ENCODE measurements around the gene ATP9A.
"Not testable (repeated sequence)": the region's sequence is repeated elsewhere in the genome, so short reads cannot be mapped to it uniquely, and the experiment has no call there.

Gene ATP9A

GRCh38 chr20:51750770-51751388 is 17.3 kb downstream of the ATP9A start:
- DNase-seq = no peak

- peak; percentile 92 for DNase-seq
Observed at GRCh38 chr20:51750037-51750769, 18.0 kb downstream of the ATP9A start.

GRCh38 chr20:51749674-51750036 is 18.5 kb downstream of the ATP9A start:
- no peak for DNase-seq

GRCh38 chr20:51747182-51747911 is 20.8 kb downstream of the ATP9A start:
- DNase-seq = no peak

GRCh38 chr20:51745804-51746203 is 22.4 kb downstream of the ATP9A start:
- no peak for DNase-seq

GRCh38 chr20:51740838-51741237 is 27.4 kb downstream of the ATP9A start:
- DNase-seq = no peak

GRCh38 chr20:51740308-51740707 is 27.9 kb downstream of the ATP9A start:
- not testable (repeated sequence) for DNase-seq

- no peak for DNase-seq
Observed at GRCh38 chr20:51739722-51740249, 28.4 kb downstream of the ATP9A start.

GRCh38 chr20:51738877-51739447 is 29.2 kb downstream of the ATP9A start:
- DNase-seq = no peak

GRCh38 chr20:51738261-51738660 is 29.9 kb downstream of the ATP9A start:
- DNase-seq = not testable (repeated sequence)

- no peak for DNase-seq
Observed at GRCh38 chr20:51736947-51737346, 31.2 kb downstream of the ATP9A start.

GRCh38 chr20:51735728-51736600 is 32.2 kb downstream of the ATP9A start:
- DNase-seq = peak; percentile 69

- DNase-seq = no peak
Observed at GRCh38 chr20:51734876-51735720, 33.1 kb downstream of the ATP9A start.

- DNase-seq = no peak
Observed at GRCh38 chr20:51733070-51733469, 35.1 kb downstream of the ATP9A start.

- no peak for DNase-seq
Observed at GRCh38 chr20:51732096-51732791, 35.9 kb downstream of the ATP9A start.

GRCh38 chr20:51731731-51732095 is 36.5 kb downstream of the ATP9A start:
- DNase-seq = no peak

GRCh38 chr20:51729771-51730170 is 38.4 kb downstream of the ATP9A start:
- DNase-seq = no peak

- DNase-seq = no peak
Observed at GRCh38 chr20:51728737-51729136, 39.5 kb downstream of the ATP9A start.

- no peak for DNase-seq
Observed at GRCh38 chr20:51727872-51728271, 40.3 kb downstream of the ATP9A start.

- no peak for DNase-seq
Observed at GRCh38 chr20:51725584-51726176, 42.5 kb downstream of the ATP9A start.
